ENCODE results near the gene RAB11FIP4. TPM values are rescaled to one million over a fixed set of nuclear protein-coding genes. Genes with fewer than 3 reads are reported as not detected.

Gene RAB11FIP4
- total and polyA plus RNA-seq, 4 donors = 1.5 to 16.0 (median 3.3) TPM

DNA sequence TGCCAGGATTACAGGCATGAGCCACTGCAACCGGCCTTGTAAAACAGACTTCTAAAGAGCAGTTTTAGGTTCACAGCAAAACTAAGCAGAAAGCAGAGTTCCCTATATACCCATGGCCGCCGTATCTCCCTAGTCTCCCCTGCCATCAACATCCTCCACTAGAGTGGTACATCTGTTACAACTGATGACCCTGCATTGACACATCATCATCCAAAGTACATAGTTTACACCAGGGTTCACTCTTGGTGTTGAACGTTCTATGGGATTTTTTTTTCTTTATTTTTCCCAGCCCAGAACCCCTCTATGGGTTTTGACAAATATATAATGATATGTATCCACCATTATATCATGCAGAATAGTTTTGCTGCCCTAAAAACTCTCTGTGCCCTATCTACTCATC is 155.2 kb downstream of the RAB11FIP4 start:
- H3K9ac ChIP-seq (ENCODE audit: low read depth in 1 of 2, low read length in 2 of 2) = no peak overlapping the region
- no peak overlapping the region for H3K4me3 ChIP-seq (ENCODE audit: low read depth in 1 of 3, low read length in 3 of 3)
- no peaks in the 10 kb centered on the region for H3K9me3 ChIP-seq (ENCODE audit: control insufficient read depth in 4 of 4, low read length in 3 of 4)
- DNase-seq (ENCODE audit: low spot score) = no peak
- peaks cover 0 to 14% (median 8%) of the 10 kb centered on the region in 4 donors for H3K4me1 ChIP-seq (ENCODE audit: control insufficient read depth in 4 of 4, insufficient read depth in 4 of 4, low read length in 3 of 4)
- no peaks in the 10 kb centered on the region for H3K27me3 ChIP-seq (ENCODE audit: control insufficient read depth in 4 of 4, insufficient read depth in 4 of 4, low read length in 3 of 4)
- WGBS = 72% methylated on average over 4 of the region's 4 CpGs
- no peak overlapping the region for H3K27ac ChIP-seq (ENCODE audit: low read depth in 1 of 2, low read length in 2 of 2)
- no peak for TF ChIP-seq EGR1 (IDR thresholded peaks at IDR 0.05; ENCODE audit: low read depth in 2 of 2)
- peak in 1 of 2 donors; percentile 7 for TF ChIP-seq RXRA (IDR thresholded peaks at IDR 0.05)
- TF ChIP-seq JUND (IDR thresholded peaks at IDR 0.05) = no peak
- TF ChIP-seq YY1 (IDR thresholded peaks at IDR 0.05) = peak; percentile 17
- TF ChIP-seq HNF4A (conservative IDR thresholded peaks at IDR 0.05) = peak; percentile 71 to 76
- H3K36me3 ChIP-seq (ENCODE audit: control insufficient read depth in 4 of 4, insufficient read depth in 3 of 4, low read depth in 1 of 4, low read length in 3 of 4) = no peaks in the 10 kb centered on the region

DNA sequence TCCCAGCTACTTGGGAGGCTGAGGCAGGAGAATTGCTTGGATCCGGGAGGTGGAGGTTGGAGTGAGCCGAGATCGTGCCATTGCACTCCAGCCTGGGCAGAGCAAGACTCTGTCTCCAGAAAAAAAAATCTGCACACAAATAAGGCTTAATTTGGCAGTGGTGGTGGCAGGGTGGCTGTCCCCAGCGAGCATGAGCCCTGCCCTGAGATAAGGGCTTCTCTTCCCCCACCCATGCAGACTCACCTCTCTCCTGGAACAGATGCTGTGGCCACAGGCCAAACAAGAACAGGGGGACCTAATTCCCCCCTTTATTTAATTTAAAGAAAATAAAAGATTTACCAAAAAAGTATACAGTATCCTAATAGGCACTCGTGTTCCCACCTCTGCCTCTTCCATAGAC is 157.2 kb downstream of the RAB11FIP4 start:
- Histone ChIP-seq H3K9ac (ENCODE audit: low read depth in 1 of 2, low read length in 2 of 2) (peak overlapping the region in 1 of 2 donors; percentile 45), H3K9me3 (ENCODE audit: control insufficient read depth in 4 of 4, low read length in 3 of 4) (no peaks in the 10 kb centered on the region), H3K27ac (ENCODE audit: low read depth in 1 of 2, low read length in 2 of 2) (no peak overlapping the region), H3K4me1 (ENCODE audit: control insufficient read depth in 4 of 4, insufficient read depth in 4 of 4, low read length in 3 of 4) (peaks cover 0 to 14% (median 8%) of the 10 kb centered on the region in 4 donors), H3K27me3 (ENCODE audit: control insufficient read depth in 4 of 4, insufficient read depth in 4 of 4, low read length in 3 of 4) (no peaks in the 10 kb centered on the region), H3K36me3 (ENCODE audit: control insufficient read depth in 4 of 4, insufficient read depth in 3 of 4, low read depth in 1 of 4, low read length in 3 of 4) (no peaks in the 10 kb centered on the region), H3K4me3 (ENCODE audit: low read depth in 1 of 3, low read length in 3 of 3) (peak overlapping the region; percentile 77 to 95 (median 91))
- 46% methylated on average over 5 of the region's 5 CpGs for WGBS
- TF ChIP-seq RAD21 (IDR thresholded peaks at IDR 0.05) (no peak), FOXA1 (IDR thresholded peaks at IDR 0.05) (no peak), HNF4G (IDR thresholded peaks at IDR 0.05) (no peak), YY1 (IDR thresholded peaks at IDR 0.05) (no peak), ATF3 (IDR thresholded peaks at IDR 0.05) (no peak), NR2F2 (IDR thresholded peaks at IDR 0.05) (no peak), MAX (IDR thresholded peaks at IDR 0.05) (no peak), REST (IDR thresholded peaks at IDR 0.05) (no peak), SP1 (IDR thresholded peaks at IDR 0.05) (no peak), TAF1 (conservative IDR thresholded peaks at IDR 0.05) (no peak), HNF4A (conservative IDR thresholded peaks at IDR 0.05) (no peak), JUND (IDR thresholded peaks at IDR 0.05) (no peak), RXRA (IDR thresholded peaks at IDR 0.05) (no peak), FOXA2 (IDR thresholded peaks at IDR 0.05) (no peak), GABPA (IDR thresholded peaks at IDR 0.05 in 1 of 2, conservative IDR thresholded peaks at IDR 0.05 in 1 of 2) (no peak)
- TF ChIP-seq, protein P1, sequence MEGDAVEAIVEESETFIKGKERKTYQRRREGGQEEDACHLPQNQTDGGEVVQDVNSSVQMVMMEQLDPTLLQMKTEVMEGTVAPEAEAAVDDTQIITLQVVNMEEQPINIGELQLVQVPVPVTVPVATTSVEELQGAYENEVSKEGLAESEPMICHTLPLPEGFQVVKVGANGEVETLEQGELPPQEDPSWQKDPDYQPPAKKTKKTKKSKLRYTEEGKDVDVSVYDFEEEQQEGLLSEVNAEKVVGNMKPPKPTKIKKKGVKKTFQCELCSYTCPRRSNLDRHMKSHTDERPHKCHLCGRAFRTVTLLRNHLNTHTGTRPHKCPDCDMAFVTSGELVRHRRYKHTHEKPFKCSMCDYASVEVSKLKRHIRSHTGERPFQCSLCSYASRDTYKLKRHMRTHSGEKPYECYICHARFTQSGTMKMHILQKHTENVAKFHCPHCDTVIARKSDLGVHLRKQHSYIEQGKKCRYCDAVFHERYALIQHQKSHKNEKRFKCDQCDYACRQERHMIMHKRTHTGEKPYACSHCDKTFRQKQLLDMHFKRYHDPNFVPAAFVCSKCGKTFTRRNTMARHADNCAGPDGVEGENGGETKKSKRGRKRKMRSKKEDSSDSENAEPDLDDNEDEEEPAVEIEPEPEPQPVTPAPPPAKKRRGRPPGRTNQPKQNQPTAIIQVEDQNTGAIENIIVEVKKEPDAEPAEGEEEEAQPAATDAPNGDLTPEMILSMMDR (IDR thresholded peaks at IDR 0.05; ENCODE audit: low read depth, low read length, missing input control) = no peak
- TF ChIP-seq, protein P2, sequence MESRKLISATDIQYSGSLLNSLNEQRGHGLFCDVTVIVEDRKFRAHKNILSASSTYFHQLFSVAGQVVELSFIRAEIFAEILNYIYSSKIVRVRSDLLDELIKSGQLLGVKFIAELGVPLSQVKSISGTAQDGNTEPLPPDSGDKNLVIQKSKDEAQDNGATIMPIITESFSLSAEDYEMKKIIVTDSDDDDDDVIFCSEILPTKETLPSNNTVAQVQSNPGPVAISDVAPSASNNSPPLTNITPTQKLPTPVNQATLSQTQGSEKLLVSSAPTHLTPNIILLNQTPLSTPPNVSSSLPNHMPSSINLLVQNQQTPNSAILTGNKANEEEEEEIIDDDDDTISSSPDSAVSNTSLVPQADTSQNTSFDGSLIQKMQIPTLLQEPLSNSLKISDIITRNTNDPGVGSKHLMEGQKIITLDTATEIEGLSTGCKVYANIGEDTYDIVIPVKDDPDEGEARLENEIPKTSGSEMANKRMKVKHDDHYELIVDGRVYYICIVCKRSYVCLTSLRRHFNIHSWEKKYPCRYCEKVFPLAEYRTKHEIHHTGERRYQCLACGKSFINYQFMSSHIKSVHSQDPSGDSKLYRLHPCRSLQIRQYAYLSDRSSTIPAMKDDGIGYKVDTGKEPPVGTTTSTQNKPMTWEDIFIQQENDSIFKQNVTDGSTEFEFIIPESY (IDR thresholded peaks at IDR 0.05) = no peak
- DNase-seq (ENCODE audit: low spot score) = no peak

All from liver (tissue), 9 donors.